COR-L47 (cell line): ENCODE data around the gene ATP2A3.

Experiments used
- DNase-seq: peaks from one replicate; lab custom pipeline; 2025; lab: John Stamatoyannopoulos, UW

Gene ATP2A3

DNA sequence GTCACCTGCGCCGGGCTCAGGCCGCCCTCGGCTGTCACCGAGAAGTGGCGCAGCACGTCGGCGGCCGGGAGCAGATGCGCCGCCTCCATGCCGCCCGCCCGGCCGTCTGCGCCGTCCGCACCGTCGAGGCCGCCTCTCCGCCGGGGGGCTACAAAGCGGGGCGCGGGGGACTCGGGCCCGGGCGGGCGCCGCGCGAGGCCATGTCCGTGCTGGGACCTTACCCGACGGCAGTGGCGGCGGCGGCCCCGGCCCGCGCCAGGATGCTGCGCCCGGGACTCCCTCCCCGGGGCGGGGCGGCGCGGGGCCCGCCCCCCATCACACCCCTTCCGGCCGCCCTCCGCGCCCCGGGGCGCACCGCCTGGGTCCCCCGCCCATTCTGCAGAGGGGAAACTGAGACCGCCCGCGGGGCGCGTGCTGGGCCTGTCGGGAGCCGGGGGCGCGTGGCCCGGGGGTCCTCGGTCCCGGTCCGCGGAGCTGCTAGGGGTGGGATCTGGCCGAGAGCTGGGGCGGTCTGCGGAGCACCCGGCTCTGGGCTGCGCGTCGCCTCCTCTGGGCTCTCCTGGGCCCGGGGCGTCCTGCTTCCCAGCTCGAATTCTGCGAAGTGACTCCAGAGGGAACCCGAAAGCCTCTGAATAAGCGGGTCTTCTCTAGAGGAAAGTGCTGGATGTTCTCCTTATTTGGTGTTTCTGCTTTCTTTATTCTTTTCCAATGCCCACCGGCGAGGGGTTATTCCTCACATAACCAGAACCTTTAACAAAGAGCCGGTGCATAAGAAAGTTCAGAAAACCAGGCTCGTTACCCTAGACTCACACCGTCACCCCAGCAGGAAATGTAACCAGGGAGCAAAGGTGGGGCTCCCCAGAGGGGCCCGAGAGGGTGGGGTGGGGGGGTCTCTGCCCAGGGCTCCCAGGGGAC, at the start of gene ATP2A3:
Gene ATP2A3 (minus strand): TSS at position 235 of the 915 bp plus-strand sequence. CDS start 146 bp downstream, at position 89.
- DNase-seq, result no peak

DNA sequence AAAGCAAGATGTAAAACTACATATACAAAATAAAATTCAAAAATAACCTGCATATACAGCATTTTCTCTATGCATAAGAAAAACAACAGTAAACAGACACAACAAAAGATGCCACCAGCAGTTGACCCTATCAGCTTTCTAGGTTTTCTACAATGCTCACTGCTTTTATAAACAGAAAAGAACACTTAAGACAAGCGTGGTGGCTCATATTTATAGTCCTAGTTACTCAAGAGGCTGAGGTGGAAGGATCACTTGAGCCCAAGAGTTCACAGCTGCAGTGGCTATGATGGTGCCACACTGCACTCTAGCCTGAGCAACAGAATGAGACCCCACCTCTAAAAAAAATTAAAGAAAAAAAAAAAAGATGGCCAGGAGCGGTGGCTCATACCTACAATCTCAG, 46.5 kb upstream of the ATP2A3 start:
- DNase-seq, result no peak

DNA sequence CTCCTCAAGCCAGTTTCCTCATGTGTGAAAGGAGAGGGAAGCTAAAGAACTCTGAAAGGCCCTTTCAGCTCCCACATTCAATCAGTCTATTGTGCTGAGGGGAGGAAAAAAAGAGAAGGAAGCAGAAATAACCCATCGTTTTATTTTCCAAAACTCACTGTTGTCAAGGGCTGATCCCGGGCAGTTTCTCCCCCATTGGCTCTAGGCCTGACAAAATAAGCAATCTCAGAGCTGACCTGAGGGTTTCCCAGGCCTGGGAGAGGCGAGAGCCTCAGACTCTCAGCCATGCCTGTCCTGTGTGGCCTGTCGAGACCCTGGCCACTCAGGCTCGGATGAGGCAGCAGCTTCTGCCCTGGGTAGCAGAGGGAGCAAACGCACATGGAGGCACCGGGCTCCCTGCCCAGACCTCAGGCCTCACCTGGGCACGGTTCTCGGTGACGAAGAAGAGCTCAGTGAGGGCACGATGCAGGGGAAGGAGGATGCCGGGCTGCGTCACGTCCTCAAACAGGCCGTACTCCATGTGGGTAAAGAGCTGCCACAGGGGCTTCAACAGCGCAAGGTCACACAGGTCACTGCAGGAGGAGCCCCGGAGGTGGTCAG, 45.0 kb upstream of the ATP2A3 start:
- no peak for DNase-seq

DNA sequence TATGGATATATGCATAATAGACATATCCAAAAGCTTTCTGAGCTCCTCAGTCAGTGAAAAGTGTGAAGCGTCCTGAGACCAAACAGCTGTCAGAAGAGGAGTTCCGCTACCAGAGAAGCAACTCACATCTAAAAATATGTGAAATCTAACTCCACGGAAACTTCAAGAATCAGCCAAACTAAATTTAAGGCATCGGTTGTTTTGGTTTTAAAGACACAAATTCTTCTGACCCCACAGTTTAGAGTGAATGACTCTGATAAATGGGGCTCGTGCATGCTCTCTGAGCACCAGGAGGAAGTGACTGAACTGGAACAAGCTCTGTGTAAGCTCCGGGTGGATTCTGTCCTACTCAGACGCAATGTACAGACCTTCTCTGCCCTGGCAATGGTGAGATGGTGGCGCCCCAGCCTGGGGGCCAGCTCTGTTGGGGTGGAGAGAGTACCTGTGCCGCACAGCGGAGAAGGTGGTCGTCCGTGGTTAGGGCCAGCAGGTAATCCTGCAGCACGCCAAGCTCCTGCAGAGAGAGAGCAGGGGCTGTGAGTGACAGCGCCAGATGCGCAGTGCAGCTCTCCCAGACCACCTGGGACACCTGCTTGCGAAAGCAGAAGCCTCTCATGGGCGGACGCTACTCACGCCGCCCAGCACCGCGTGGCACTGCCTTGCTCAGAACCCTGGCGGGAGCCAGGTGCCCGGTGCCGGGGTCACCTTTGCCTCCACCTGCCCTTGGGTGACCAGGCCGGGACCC, 44.4 kb upstream of the ATP2A3 start:
- no peak for DNase-seq

DNA sequence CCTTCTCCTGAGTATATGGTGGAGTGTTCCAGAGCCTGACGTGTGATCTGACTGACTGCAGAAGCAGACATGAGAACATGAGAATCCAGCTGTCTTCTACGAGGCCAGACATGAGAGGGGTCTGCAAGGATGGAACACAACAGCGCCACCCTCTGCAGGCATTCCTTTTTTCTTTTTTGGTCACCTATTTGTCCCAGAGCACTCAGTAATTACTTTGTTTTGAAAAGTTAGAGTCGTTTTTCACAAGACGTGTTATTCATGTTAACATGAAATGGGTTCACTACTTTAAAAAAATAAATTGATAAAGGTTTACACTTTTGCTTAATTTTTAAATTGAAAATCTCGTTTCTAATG, 43.8 kb upstream of the ATP2A3 start:
- DNase-seq, result no peak

DNA sequence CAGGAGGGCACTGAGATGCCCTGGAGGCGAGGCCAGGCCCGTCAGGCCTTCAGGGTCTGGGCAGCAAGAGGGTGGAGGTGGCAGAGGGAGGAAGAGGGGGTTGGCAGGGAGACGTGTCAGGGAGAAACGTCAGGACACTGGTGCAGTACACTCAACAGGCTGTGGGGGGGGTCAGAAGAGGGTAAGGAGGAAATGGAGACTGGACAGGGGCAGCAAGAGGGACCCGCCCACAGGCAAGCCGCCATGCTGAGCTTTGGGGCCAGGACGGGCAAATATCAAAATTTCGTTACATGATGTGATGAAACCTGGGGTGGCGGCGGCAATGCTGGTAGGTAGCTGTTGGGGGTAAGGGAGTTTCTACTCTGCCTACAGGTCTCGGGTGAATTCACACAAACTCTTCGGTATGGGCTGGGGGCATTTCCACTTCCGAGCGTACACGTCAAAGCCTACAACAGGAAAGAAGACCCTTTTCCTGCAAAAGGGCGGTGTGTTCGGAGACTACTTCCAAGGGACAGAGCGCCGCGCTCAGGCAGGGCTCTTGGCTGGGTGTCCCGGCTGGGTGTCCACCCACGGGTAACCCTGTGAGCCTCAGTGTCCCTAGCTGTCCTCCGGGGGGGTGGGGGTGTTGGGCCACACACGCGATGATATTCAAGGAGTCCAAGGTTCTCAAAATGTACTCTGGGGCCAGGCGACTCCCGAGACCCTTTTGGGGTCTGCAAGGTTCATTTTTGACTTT, 43.3 kb upstream of the ATP2A3 start:
- DNase-seq, result no peak

DNA sequence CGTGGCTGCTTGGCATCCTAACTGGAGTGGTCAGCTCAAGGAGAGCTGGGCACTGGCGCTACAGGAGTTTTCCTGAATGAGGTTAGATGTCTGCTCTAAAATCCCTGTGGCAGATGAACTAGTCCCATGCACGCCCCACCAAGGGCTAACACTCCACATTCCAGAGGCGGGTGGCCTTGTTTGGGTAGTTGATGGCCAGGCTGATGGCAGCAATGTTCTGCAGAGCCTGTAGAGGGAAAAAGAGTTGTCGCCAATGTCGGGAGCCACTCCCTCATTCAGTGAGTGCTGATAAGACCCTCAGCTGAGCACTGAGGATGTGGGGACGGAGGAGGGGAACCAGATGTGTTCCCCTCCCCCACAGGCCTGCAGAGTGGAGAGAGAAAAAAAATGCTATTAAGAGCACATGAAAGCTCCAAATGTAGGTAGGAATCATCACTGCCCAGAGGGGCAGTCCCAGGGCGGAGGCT, 42.5 kb upstream of the ATP2A3 start:
- no peak for DNase-seq

DNA sequence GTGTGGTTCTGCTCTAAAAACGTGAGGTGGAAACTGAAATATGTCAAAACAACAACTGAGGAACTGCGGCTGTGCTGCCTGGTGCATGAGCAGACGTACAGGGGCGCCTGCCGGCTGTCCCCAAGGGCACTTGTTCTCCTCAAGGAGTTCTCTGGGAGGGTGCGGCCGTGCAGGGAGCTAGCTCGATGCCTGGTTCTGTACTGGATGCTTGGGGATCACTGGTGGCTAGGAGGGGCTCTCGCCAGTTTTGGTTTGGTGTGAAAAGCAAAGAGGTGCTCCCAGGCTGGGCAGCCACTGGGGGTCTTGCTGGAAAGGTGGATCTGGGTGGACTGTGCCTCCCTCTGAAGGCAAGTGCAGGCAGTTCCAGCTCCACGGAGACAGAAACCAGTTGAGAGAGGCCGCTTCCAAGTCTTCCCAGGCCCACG, 41.9 kb upstream of the ATP2A3 start:
- DNase-seq, result no peak

DNA sequence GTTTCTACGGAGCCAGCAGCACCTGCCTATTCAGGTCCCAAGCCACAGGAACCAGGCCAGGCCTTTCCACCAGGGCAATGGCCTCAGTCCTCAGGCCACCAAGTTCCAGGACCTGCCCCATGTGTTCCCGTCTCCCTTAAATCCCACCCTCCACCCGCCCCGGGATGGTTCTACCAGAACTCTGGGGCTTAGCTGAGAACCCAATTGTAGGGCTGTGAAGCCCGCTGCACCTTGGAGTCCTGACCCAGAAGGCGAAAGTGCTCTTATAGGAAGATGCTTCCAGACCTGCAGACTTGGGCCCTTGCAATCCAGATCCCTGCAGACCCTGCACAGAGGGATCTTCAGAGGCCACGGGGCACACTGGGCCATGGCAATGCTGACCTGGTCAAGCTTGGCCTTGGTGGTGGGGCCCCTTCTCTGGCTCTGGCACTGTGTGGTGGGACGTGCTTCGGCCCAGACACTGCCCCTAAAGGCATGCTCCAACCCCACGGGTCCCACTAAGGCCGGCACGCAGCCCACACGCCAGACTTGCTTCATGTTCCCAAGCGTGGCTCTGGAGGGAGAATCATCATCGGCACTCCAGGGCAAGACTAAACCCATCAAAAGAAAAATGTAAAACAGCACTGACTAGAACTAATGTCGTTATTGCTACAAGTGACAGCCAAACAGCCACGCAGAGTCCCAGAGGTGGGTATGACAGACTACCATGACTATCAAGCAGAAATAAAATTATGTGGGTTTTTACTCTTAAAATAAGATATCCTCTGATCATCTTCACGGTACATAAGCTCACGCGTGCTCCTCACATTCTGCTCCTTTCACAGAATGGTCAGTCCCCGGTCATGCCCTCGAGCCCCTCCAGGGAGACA, 41.3 kb upstream of the ATP2A3 start:
- no peak for DNase-seq

DNA sequence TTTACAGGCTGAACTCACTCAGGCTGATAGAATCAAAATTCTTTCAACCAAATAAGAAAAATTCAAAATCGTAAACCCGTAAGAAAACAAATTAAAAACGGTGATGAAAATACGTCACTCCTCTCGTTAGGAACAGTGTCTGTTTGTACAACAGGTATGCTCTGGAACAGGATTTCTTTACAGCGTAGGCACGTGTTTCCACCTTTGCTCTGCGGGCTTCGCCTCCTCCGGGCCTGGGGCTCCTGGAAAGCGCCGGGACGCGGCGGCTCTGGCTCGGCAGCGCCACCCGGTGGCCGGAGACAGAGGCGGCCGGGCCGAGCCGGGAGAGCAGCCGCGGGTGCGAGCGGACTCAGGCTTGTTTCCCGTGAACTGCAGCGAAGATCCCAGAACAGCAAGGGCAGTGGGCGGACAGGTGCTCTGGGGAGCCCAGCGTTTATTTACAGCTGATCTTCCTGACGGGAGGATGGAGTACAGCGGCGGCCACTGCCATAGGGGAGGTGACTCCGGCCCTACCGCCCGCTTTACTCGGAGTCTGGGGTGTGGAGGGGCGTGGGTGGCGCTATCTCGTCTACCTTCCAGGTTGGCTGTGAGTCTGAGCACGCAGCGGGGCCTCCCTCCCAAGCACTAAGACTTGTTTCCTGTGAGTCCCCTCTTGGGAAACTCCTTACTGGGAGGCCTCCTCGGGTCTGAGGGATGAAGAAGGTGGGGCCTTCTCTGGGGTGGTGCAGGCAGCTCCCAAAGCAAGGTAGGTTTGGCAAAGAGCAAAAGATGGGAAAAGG, 40.5 kb upstream of the ATP2A3 start:
- DNase-seq, result peak; percentile 23

DNA sequence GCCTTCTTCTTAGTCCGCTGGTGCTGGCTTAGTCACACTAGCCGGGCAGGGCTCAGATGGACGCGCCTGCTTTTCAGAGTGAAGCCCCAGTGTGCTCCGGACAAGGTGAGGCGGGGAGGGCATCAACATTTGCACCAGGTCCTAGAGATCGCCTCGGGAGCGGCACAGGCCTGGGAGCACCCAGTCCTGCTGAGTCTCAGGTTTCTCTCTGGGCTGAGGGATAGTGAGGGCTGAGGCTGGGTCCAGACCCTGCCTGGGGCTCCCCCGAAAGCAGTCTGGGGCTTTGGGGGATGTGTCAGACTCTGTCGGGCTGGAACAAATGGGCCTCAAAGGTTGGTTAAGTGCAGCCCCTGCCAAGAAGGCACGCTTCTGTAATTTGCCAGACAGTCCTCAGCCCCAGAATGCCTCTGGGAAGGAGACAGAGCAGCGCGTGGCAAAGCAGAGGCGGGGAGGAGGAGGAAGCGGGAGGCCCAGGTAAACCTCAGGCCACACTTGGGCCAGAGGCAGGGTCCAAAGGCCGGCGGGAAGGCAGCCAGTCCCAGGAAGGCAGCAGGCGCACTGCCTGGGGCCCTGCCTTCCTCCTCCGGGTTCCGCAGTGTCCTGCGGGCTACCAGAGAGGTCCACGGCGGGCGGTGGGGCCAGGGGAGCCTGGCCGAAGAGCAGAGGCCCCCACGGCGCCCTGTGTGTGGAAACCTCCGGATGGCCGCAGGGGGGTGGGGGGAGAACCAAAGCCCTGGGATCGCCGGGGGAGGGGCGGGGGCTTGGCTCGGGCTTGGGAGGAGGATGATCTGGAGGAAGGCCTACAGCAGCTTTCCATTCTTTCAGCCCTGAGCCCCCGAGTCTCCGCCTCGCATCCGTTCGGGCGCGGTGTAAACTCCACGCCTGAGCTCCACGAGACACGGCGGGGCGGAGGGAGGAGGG, 39.5 kb upstream of the ATP2A3 start:
- no peak for DNase-seq

DNA sequence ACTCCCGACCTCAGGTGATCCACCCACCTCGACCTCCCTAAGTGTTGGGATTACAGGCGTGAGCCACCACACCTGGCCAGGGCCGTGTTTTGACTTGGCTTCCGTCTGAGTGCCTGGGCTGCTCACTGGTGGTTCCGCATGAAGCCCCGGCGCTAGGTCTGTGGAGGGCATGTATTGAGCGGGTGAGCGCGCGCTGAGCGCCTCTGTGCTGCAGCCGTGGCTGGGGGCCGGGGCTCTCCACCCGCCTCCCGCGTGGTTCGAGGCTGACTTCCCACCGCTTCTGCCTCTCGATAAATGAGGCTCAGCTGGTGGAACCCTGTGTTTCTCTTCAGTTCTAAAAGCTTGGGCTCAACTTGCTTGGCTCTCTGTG, 38.9 kb upstream of the ATP2A3 start:
- no peak for DNase-seq

DNA sequence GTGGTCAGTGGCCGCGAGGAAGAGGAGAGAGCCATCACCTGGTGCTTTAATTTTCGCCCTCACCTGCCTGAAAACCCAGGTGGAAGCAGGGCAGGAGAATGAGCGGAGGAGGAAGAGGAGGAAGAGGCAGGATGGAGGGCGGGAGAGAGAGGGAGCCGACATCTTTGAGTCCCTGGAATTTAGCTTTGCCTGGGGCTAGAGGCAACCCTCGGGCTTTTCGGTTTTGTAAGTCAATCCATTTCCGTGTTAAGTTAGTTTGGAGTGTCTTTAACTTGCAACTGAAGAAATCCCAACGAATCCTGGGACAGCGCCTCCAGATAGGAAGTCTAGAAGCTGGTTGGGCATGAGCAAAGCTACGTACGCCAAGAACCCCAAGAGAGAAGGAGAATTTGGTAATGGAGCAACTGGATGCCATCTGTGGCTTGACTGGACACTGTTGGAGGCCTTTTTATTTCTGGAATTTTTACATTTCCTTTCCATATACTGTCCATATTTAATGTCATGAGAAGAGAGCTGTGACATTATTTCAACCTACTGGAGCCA, 36.9 kb upstream of the ATP2A3 start:
- DNase-seq, result no peak

DNA sequence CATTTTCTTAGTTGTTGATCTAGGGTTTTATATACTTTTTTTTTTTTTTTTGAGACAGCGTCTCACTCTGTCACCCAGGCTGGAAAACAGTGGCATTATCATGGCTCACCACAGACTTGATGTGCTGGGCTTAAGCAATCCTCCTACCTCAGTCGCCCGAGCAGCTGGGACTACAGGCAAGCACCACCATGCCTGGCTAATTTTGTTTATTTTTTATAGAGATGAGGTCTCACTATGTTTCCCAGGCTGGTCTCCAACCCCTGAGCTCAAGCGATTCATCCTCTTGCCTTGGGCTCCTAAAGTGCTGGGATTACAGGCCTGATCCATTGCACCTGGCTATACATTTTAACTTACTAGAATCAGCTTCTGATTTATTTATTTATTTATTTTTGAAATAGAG, 34.2 kb upstream of the ATP2A3 start:
- DNase-seq, result no peak

DNA sequence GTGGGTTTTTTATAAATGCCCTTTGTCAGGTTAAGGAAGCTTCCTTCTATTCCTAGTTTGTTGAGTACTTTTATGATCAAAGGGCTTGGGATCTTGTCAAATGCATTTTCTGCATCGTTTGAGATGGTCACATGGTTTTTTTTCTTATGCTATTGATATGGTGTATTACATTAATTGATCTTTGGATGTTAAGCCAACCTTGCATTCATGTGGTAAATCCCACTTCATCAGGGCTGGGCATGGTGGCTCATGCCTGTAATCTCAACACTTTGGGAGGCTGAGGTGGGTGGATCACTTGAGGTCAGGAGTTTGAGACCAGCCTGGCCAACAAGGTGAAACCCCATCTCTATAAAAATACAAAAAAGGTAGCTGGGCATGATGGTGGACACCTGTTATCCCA, 30.8 kb upstream of the ATP2A3 start:
- DNase-seq, result no peak

DNA sequence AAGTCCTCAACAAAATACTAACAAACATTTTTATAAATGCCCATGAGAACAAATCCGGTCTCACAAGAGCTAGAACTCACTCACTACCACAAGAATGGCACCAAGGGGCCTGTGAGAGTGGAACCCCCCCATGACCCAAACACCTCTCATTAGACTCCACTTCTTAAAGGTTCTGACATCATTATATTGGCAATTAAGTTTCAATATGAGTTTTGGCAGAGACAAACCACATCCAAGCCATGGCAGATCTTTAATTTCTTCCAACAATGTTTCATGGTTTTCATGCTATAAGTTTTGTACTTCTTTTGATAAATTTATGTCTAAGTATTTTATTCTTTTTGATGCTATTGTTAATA, 30.0 kb upstream of the ATP2A3 start:
- DNase-seq, result no peak

DNA sequence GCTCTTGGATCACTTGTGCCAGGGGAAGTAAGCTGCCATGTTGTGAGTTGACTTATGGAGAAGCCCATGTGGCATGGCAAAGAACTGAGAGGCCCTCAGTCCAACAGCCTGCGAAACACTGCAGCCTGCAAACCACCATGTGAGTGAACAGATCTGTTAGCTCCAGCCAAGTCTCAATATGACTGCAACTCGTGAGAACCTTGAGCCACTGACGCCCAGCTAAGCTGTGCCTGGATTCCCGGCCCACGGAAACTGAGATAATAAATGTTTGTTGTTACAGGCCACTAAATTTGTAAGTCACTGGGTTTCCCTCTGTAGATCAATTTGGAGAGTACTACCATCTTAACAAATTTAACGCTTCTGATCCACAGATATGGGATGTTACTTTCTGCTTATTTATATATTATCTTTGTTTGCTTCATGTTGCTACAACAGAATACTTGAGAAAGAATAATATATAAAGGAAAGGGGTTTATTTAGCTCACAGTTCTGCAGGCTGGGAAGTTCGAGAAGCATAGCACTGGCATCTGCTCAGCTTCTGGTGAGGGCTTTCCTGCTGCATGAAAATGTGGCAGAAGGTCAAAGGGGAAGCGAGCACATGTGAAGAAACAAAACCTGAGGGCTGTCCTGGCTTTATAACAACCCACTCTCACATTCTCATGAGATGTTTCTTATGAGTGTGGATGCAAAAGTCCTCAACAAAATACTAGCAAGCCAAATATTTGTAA, 29.4 kb upstream of the ATP2A3 start:
- no peak for DNase-seq

DNA sequence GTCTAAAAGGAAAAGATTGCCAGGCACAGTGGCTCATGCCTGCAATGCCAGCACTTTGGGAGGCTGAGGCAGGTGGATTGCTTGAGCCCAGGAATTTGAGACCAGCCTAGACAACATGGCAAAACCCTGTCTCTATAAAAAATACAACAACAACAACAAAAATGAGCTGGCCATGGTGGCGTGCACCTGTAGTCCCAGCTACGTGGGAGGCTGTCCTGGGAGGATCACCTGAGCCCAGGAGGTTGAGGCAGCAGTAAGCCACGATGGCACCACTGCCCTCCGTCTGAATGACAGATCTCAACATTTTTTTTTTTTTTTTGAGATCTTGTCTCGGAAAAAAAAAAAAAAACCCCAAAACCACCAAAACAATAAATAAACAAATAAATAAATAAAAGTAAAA, 28.1 kb upstream of the ATP2A3 start:
- no peak for DNase-seq
